Nephron (organoid): Measurements from ENCODE around the gene MVD.
"Not testable (repeated sequence)": the region's sequence is repeated elsewhere in the genome, so short reads cannot be mapped to it uniquely, and the experiment has no call there.

Experiments used
- H3K27ac Mint-ChIP-seq, 3 experiments: 2 replicates each; pipeline ENCODE4 v1.8.0; 2020; ENCODE audit warnings: mixed read lengths in 3 of 3, mild to moderate bottlenecking in 2 of 3, moderate library complexity in 1 of 3
- H3K27me3 Mint-ChIP-seq: 2 replicates; pipeline ENCODE4 v1.8.0; 2021; ENCODE audit warnings: low read depth, mild to moderate bottlenecking, moderate library complexity, mixed read lengths
- H3K36me3 Mint-ChIP-seq: 2 replicates; pipeline ENCODE4 v1.8.0; 2020; ENCODE audit warnings: low read depth, mixed read lengths
- H3K4me1 Mint-ChIP-seq: 2 replicates; pipeline ENCODE4 v1.8.0; 2020; ENCODE audit warnings: mixed read lengths
- H3K4me3 Mint-ChIP-seq, 3 experiments: 2 replicates each; pipeline ENCODE4 v1.8.0; 2020; ENCODE audit warnings: mild to moderate bottlenecking in 3 of 3, mixed read lengths in 3 of 3, moderate library complexity in 2 of 3
- H3K9me3 Mint-ChIP-seq: 2 replicates; pipeline ENCODE4 v1.8.0; 2020; ENCODE audit warnings: mixed read lengths
- CTCF ChIP-seq, 3 experiments: fragments of 200-600 bp; sonication (generic); IDR thresholded peaks; one replicate each; pipeline ENCODE4 v1.5.0; 2021; ENCODE audit warnings: antibody characterized with exemption in 3 of 3; ENCODE audit not compliant: unreplicated experiment in 3 of 3

Gene MVD

GRCh38 chr16:88610080-88610479 is 52.8 kb downstream of the MVD start:
- H3K27me3 Mint-ChIP-seq = no peaks in the 10 kb centered on the region
- peaks cover 55% of the 10 kb centered on the region for H3K36me3 Mint-ChIP-seq
- H3K9me3 Mint-ChIP-seq = no peaks in the 10 kb centered on the region
- H3K27ac Mint-ChIP-seq = no peak overlapping the region
- no peak overlapping the region for H3K4me3 Mint-ChIP-seq
- H3K4me1 Mint-ChIP-seq = peaks cover 24% of the 10 kb centered on the region
- peak in 2 of 3 experiments; percentile 8 to 21 for TF ChIP-seq CTCF (IDR thresholded peaks at IDR 0.05; ENCODE audit: unreplicated experiment in 3 of 3)

GRCh38 chr16:88609426-88609825 is 53.5 kb downstream of the MVD start:
- not testable (repeated sequence) for H3K27ac Mint-ChIP-seq
- H3K4me1 Mint-ChIP-seq = peaks cover 22% of the 10 kb centered on the region
- peaks cover 55% of the 10 kb centered on the region for H3K36me3 Mint-ChIP-seq

GRCh38 chr16:88608076-88608475 is 54.8 kb downstream of the MVD start:
- Mint-ChIP-seq H3K4me3 (no peak overlapping the region), H3K27ac (no peak overlapping the region), H3K27me3 (no peaks in the 10 kb centered on the region), H3K4me1 (peaks cover 9% of the 10 kb centered on the region), H3K9me3 (no peaks in the 10 kb centered on the region), H3K36me3 (peaks cover 49% of the 10 kb centered on the region)
- no peak for TF ChIP-seq CTCF (IDR thresholded peaks at IDR 0.05; ENCODE audit: unreplicated experiment in 3 of 3)

More at GRCh38 chr16:88609426-88609825, 53.5 kb downstream of the MVD start:
- H3K9me3 Mint-ChIP-seq, H3K4me3 Mint-ChIP-seq, H3K27me3 Mint-ChIP-seq: not testable (repeated sequence)

GRCh38 chr16:88606148-88606757 is 56.6 kb downstream of the MVD start:
- Mint-ChIP-seq H3K36me3 (peaks cover 52% of the 10 kb centered on the region), H3K4me1 (peaks cover 6% of the 10 kb centered on the region), H3K27ac (no peak overlapping the region), H3K9me3 (no peaks in the 10 kb centered on the region), H3K27me3 (no peaks in the 10 kb centered on the region), H3K4me3 (no peak overlapping the region)
- no peak for TF ChIP-seq CTCF (IDR thresholded peaks at IDR 0.05; ENCODE audit: unreplicated experiment in 3 of 3)

GRCh38 chr16:88605186-88606147 is 57.4 kb downstream of the MVD start:
- Mint-ChIP-seq H3K27ac (no peak overlapping the region), H3K27me3 (no peaks in the 10 kb centered on the region), H3K4me3 (no peak overlapping the region), H3K9me3 (no peaks in the 10 kb centered on the region), H3K36me3 (peaks cover 54% of the 10 kb centered on the region), H3K4me1 (no peaks in the 10 kb centered on the region)
- no peak for TF ChIP-seq CTCF (IDR thresholded peaks at IDR 0.05; ENCODE audit: unreplicated experiment in 3 of 3)

GRCh38 chr16:88602091-88602490 is 60.8 kb downstream of the MVD start:
- Mint-ChIP-seq H3K27ac (no peak overlapping the region), H3K27me3 (no peaks in the 10 kb centered on the region), H3K36me3 (peaks cover 58% of the 10 kb centered on the region), H3K4me1 (no peaks in the 10 kb centered on the region), H3K9me3 (no peaks in the 10 kb centered on the region), H3K4me3 (no peak overlapping the region)
- no peak for TF ChIP-seq CTCF (IDR thresholded peaks at IDR 0.05; ENCODE audit: unreplicated experiment in 3 of 3)
